Endodermal cell (in vitro differentiated cells): ENCODE measurements around the gene PACRGL. TPM values are rescaled to one million over a fixed set of nuclear protein-coding genes. Genes with fewer than 3 reads are reported as not detected.

Experiments
- DNase-seq: peaks from one replicate; pipeline ENCODE4 v3.0.0-alpha.2; 2017
- H3K27ac ChIP-seq: 2 replicates; pipeline ENCODE4 v1.5.1; 2013; ENCODE audit warnings: mild to moderate bottlenecking, low read depth, low read length, moderate library complexity
- H3K27me3 ChIP-seq: 2 replicates; pipeline ENCODE4 v1.6.1; 2013; ENCODE audit warnings: mild to moderate bottlenecking, low read length, moderate library complexity; ENCODE audit not compliant: insufficient read depth, control insufficient read depth, poor library complexity, severe bottlenecking
- H3K36me3 ChIP-seq: 2 replicates; pipeline ENCODE4 v1.7.0; 2013; ENCODE audit warnings: mild to moderate bottlenecking, low read length, moderate library complexity; ENCODE audit not compliant: control insufficient read depth, insufficient read depth
- H3K4me1 ChIP-seq: one replicate; pipeline ENCODE4 v1.7.0; 2013; ENCODE audit warnings: low read length; ENCODE audit not compliant: control insufficient read depth, insufficient read depth
- H3K4me3 ChIP-seq: 2 replicates; pipeline ENCODE4 v1.5.1; 2013; ENCODE audit warnings: mild to moderate bottlenecking, low read length, moderate library complexity
- H3K9ac ChIP-seq: 2 replicates; pipeline ENCODE4 v1.6.1; 2013; ENCODE audit warnings: mild to moderate bottlenecking, low read length, moderate library complexity; ENCODE audit not compliant: poor library complexity, severe bottlenecking; ENCODE audit errors: extremely low read depth
- H3K9me3 ChIP-seq: 2 replicates; pipeline ENCODE4 v1.6.1; 2013; ENCODE audit warnings: mild to moderate bottlenecking, low read length, moderate library complexity; ENCODE audit not compliant: control insufficient read depth
- H3K27ac Mint-ChIP-seq: 2 replicates; pipeline ENCODE4 v1.8.0; 2020; ENCODE audit warnings: mixed read lengths
- H3K27me3 Mint-ChIP-seq: 2 replicates; pipeline ENCODE4 v1.8.0; 2021; ENCODE audit warnings: mild to moderate bottlenecking, mixed read lengths; ENCODE audit not compliant: insufficient read depth
- H3K36me3 Mint-ChIP-seq: 2 replicates; pipeline ENCODE4 v1.8.0; 2020; ENCODE audit warnings: low read depth, mixed read lengths
- H3K4me1 Mint-ChIP-seq: 2 replicates; pipeline ENCODE4 v1.8.0; 2020; ENCODE audit warnings: mixed read lengths
- H3K4me3 Mint-ChIP-seq: 2 replicates; pipeline ENCODE4 v1.8.0; 2020; ENCODE audit warnings: mild to moderate bottlenecking, moderate library complexity, mixed read lengths
- H3K9me3 Mint-ChIP-seq: 2 replicates; pipeline ENCODE4 v1.8.0; 2020; ENCODE audit warnings: mild to moderate bottlenecking, mixed read lengths
- CTCF ChIP-seq: fragments of 200-600 bp; sonication (generic); conservative IDR thresholded peaks from 2 replicates; pipeline ENCODE4 v1.5.0; 2021; ENCODE audit warnings: antibody characterized with exemption, mild to moderate bottlenecking
- WGBS, 2 experiments: methylation state at CpG; one replicate each; pipeline versions ENCODE4 v1.1.5 to v1.1.7; 2013; ENCODE audit warnings: missing lambda C conversion rate in 2 of 2, mixed read lengths in 1 of 2; ENCODE audit not compliant: insufficient coverage in 1 of 2, insufficient read length in 1 of 2; 5-methylcytosine and 5-hydroxymethylcytosine counted together
- total RNA-seq, 2 donors: library from RNA; stranded (reverse); fragmentation: NEBNext Ultra II Directional in 1 of 2; extraction: Animal tissue kit (Norgen Biotek cat#: 25700) in 1 of 2; gene quantifications; 2 replicates in 1 of 2; 3 replicates in 1 of 2; pipeline ENCODE4 v1.2.1, GENCODE V29; 2021

Gene PACRGL
- total RNA-seq, 2 donors from 2014 or later = 19.4 to 24.2 TPM

DNA sequence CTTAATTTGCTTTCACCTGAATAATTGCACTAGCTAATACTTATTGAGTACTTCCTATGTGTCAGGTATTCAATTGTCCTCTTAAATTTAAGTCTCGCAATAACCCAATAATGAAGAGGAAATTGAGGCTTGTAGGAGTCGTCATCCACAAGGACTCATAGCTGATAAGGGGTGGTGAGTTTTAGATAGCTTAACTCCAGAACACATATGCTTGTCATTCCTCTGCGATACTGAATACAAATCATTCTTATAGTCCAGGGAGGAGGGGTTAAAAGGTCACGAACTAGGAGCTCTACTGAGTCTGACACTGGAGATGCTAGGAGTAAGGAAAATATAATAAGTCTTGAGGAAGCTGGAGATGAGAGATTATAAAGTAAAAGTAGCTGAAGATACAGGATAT lies 1.4 kb upstream of the PACRGL start:
- H3K36me3 Mint-ChIP-seq = no peaks in the 10 kb centered on the region
- Histone ChIP-seq H3K9ac (no peak overlapping the region), H3K36me3 (no peaks in the 10 kb centered on the region), H3K27me3 (peaks cover 10% of the 10 kb centered on the region), H3K27ac (no peak overlapping the region), H3K4me1 (no peaks in the 10 kb centered on the region), H3K4me3 (no peak overlapping the region), H3K9me3 (no peaks in the 10 kb centered on the region)
- H3K9me3 Mint-ChIP-seq = no peaks in the 10 kb centered on the region
- no peak overlapping the region for H3K4me3 Mint-ChIP-seq
- WGBS, 2 experiments = 97 to 100% methylated on average over 3 to 4 of the region's 4 CpGs
- H3K27ac Mint-ChIP-seq = no peak overlapping the region
- peaks cover 4% of the 10 kb centered on the region for H3K4me1 Mint-ChIP-seq
- TF ChIP-seq CTCF = no peak
- H3K27me3 Mint-ChIP-seq = peaks cover 11% of the 10 kb centered on the region
- no peak for DNase-seq

DNA sequence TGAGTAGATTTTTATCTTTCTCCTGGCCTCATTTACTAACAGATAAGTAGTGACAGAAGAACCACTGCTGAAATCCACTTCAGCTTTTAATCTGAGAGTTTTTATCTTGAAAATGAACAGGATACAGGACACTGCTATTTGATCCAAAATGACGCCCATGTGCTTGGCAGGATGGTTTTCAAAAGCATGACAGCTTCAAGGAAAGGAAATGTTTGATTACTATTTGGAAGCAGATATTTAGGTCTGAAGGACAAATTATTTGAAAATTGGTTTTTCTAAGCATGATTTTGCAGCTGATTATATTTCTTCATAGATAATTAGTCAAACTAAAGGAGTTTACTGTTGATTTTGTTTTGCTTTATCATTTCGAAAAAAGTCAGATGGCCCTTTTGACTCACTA lies 11.1 kb downstream of the PACRGL start:
- Histone ChIP-seq H3K27me3 (no peaks in the 10 kb centered on the region), H3K4me3 (no peak overlapping the region), H3K9ac (no peak overlapping the region), H3K27ac (no peak overlapping the region), H3K9me3 (peaks cover 3% of the 10 kb centered on the region), H3K36me3 (peaks cover 51% of the 10 kb centered on the region), H3K4me1 (no peaks in the 10 kb centered on the region)
- TF ChIP-seq CTCF = no peak
- Mint-ChIP-seq H3K4me1 (no peaks in the 10 kb centered on the region), H3K27ac (no peak overlapping the region), H3K36me3 (peaks cover 50% of the 10 kb centered on the region), H3K4me3 (no peak overlapping the region), H3K9me3 (peaks cover 13% of the 10 kb centered on the region), H3K27me3 (no peaks in the 10 kb centered on the region)
- no peak for DNase-seq
- WGBS, 2 experiments = 91 to 93% methylated on average over 1 to 2 of the region's 2 CpGs

GRCh38 chr4:20723019-20723418 lies 22.8 kb downstream of the PACRGL start:
- no peak overlapping the region for H3K27ac ChIP-seq
- Mint-ChIP-seq H3K27ac (no peak overlapping the region), H3K27me3 (no peaks in the 10 kb centered on the region), H3K4me3 (no peak overlapping the region), H3K4me1 (peaks cover 1% of the 10 kb centered on the region), H3K9me3 (peaks cover 55% of the 10 kb centered on the region), H3K36me3 (peaks cover 80% of the 10 kb centered on the region)
- peaks cover 26% of the 10 kb centered on the region for H3K9me3 ChIP-seq
- no peak overlapping the region for H3K4me3 ChIP-seq
- no peak for DNase-seq
- TF ChIP-seq CTCF = no peak
- no peaks in the 10 kb centered on the region for H3K4me1 ChIP-seq
- 76% methylated on average over 3 of the region's 3 CpGs; no CpG with 5 or more reads in 1 of the 2 experiments for WGBS, 2 experiments
- no peak overlapping the region for H3K9ac ChIP-seq
- H3K36me3 ChIP-seq = peaks cover 55% of the 10 kb centered on the region
- no peaks in the 10 kb centered on the region for H3K27me3 ChIP-seq
